GM19452 (cell line): ENCODE measurements around the gene RAB6A.
"Not testable (repeated sequence)": the region's sequence is repeated elsewhere in the genome, so short reads cannot be mapped to it uniquely, and the experiment has no call there.

Source experiments
- ATAC-seq: cut with Tn5 transposase; IDR thresholded peaks from one replicate; pipeline ENCODE4 v1.9.1; 2021; ENCODE audit not compliant: unreplicated experiment

RAB6A gene

GRCh38 chr11:73766763-73767162 is 5.9 kb upstream of the RAB6A start:
- no peak for ATAC-seq

GRCh38 chr11:73762732-73763131 is 1.9 kb upstream of the RAB6A start:
- no peak for ATAC-seq

- ATAC-seq = no peak
Observed at GRCh38 chr11:73761403-73761945, 600 bp upstream of the RAB6A start.

- ATAC-seq = no peak
Observed at GRCh38 chr11:73760135-73760678, 667 bp downstream of the RAB6A start.

- ATAC-seq = no peak
Observed at GRCh38 chr11:73759610-73760134, 1.2 kb downstream of the RAB6A start.

- ATAC-seq = no peak
Observed at GRCh38 chr11:73758451-73758850, 2.4 kb downstream of the RAB6A start.

GRCh38 chr11:73757598-73757997 is 3.3 kb downstream of the RAB6A start:
- no peak for ATAC-seq

GRCh38 chr11:73755670-73756069 is 5.2 kb downstream of the RAB6A start:
- ATAC-seq = no peak

GRCh38 chr11:73753938-73754337 is 6.9 kb downstream of the RAB6A start:
- ATAC-seq = no peak

- no peak for ATAC-seq
Observed at GRCh38 chr11:73752903-73753302, 8.0 kb downstream of the RAB6A start.

GRCh38 chr11:73752216-73752867 is 8.5 kb downstream of the RAB6A start:
- no peak for ATAC-seq

- not testable (repeated sequence) for ATAC-seq
Observed at GRCh38 chr11:73750862-73751261, 10.0 kb downstream of the RAB6A start.

GRCh38 chr11:73750228-73750627 is 10.6 kb downstream of the RAB6A start:
- no peak for ATAC-seq

GRCh38 chr11:73749118-73749517 is 11.8 kb downstream of the RAB6A start:
- no peak for ATAC-seq

- ATAC-seq = no peak
Observed at GRCh38 chr11:73748300-73748699, 12.6 kb downstream of the RAB6A start.

GRCh38 chr11:73747762-73748161 is 13.1 kb downstream of the RAB6A start:
- ATAC-seq = no peak

GRCh38 chr11:73746701-73747100 is 14.2 kb downstream of the RAB6A start:
- ATAC-seq = no peak

- ATAC-seq = no peak
Observed at GRCh38 chr11:73743045-73743444, 17.8 kb downstream of the RAB6A start.

- ATAC-seq = not testable (repeated sequence)
Observed at GRCh38 chr11:73735959-73736358, 24.9 kb downstream of the RAB6A start.

GRCh38 chr11:73734993-73735392 is 25.9 kb downstream of the RAB6A start:
- no peak for ATAC-seq

- not testable (repeated sequence) for ATAC-seq
Observed at GRCh38 chr11:73734011-73734410, 26.9 kb downstream of the RAB6A start.

GRCh38 chr11:73732936-73733335 is 27.9 kb downstream of the RAB6A start:
- ATAC-seq = not testable (repeated sequence)
